Naive B cell (primary cell): Measurements from ENCODE around the gene GTPBP10. TPM values are rescaled to one million over a fixed set of nuclear protein-coding genes. Genes with fewer than 3 reads are reported as not detected.
A peak's percentile ranks its signal among the peaks of the same experiment; 100 is the strongest.

Experiments used
- ATAC-seq, 2 donors: fragments of 150-1000 bp; cut with Tn5 transposase; 2 replicates each; pipeline ENCODE4 v1.10.0; 2021; ENCODE audit warnings: low read depth in 2 of 2, mild to moderate bottlenecking in 2 of 2, moderate library complexity in 2 of 2
- DNase-seq: peaks from one replicate; pipeline ENCODE4 v3.0.0; 2022
- H3K27ac Mint-ChIP-seq, 6 donors: one replicate each; pipeline ENCODE4 v1.8.0; 2020 to 2022; ENCODE audit warnings: mild to moderate bottlenecking in 6 of 6, mixed read lengths in 6 of 6, moderate library complexity in 5 of 6, inconsistent platforms in 2 of 6
- H3K27me3 Mint-ChIP-seq, 3 donors: one replicate each; pipeline ENCODE4 v1.8.0; 2021 to 2022; ENCODE audit warnings: mixed read lengths in 3 of 3, mild to moderate bottlenecking in 1 of 3
- H3K36me3 Mint-ChIP-seq, 2 donors: one replicate each; pipeline ENCODE4 v1.8.0; 2020 to 2022; ENCODE audit warnings: mixed read lengths in 2 of 2, inconsistent platforms in 1 of 2, mild to moderate bottlenecking in 1 of 2
- H3K4me1 Mint-ChIP-seq, 3 donors: one replicate each; pipeline ENCODE4 v1.8.0; 2020 to 2022; ENCODE audit warnings: mixed read lengths in 3 of 3, inconsistent platforms in 1 of 3, mild to moderate bottlenecking in 1 of 3, moderate library complexity in 1 of 3
- H3K4me3 Mint-ChIP-seq, 8 donors: one replicate each; pipeline ENCODE4 v1.8.0; 2020 to 2022; ENCODE audit warnings: mild to moderate bottlenecking in 8 of 8, mixed read lengths in 8 of 8, moderate library complexity in 8 of 8, inconsistent platforms in 2 of 8
- H3K9me3 Mint-ChIP-seq, 7 donors: one replicate each; pipeline ENCODE4 v1.8.0; 2020 to 2022; ENCODE audit warnings: mixed read lengths in 7 of 7, mild to moderate bottlenecking in 5 of 7, inconsistent platforms in 2 of 7, moderate library complexity in 1 of 7
- polyA plus RNA-seq, 6 donors: library from polyadenylated mRNA; unstranded; fragments of 300-500 nt; fragmentation: Illumina TruSeq; gene quantifications; one replicate each; pipeline ENCODE4 v1.2.3, GENCODE V29; 2021; ENCODE audit warnings: low read depth in 6 of 6

Gene GTPBP10
- polyA plus RNA-seq, 6 donors from 2014 or later, result 33.2 to 53.2 (median 47.9) TPM

DNA sequence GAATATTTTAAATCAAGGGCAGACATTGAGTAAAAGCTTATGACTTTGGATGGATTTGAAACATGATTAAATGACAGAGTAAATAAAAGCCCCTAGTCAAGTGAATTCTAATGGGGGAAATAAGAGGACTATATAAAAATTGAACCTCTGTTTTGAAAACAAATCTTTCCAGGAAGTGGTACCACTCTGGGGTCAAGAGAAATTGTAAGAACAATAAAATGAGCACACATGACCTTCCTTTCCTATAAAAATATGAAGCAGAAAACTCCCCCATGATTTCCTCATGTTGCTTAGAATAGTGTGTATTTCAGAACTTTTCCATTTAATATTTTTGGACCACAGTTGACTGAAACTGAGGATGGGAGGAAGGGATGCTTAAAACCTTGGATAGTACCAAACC lies 44.4 kb downstream of the GTPBP10 start:
- peaks cover 2 to 27% (median 10%) of the 10 kb centered on the region in 7 donors for H3K9me3 Mint-ChIP-seq
- no peaks in the 10 kb centered on the region for H3K4me1 Mint-ChIP-seq
- H3K36me3 Mint-ChIP-seq, result peaks cover 10 to 15% of the 10 kb centered on the region in 2 donors
- ATAC-seq, result no peak
- H3K27me3 Mint-ChIP-seq, result no peaks in the 10 kb centered on the region
- no peak overlapping the region for H3K4me3 Mint-ChIP-seq
- DNase-seq, result no peak
- H3K27ac Mint-ChIP-seq, result no peak overlapping the region

DNA sequence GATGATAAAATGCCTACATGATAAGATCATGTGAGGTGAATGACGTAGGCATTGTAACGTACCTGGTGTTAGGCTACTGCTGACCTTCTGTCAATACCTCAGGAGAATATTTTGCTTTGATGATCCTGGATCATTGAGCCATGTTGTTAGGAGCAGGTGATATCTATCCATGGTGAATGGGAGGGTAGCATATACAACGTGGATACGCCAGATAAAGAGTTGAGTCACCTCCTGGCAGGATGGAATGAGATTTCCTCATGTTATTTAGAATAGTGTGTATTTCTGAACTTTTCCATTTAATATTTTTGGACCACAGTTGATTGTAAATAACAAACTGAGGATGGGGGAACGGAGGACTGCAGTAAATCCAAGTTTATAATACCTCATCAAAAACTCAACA lies 45.0 kb downstream of the GTPBP10 start:
- H3K4me1 Mint-ChIP-seq, result no peaks in the 10 kb centered on the region
- no peak for DNase-seq
- no peak for ATAC-seq
- H3K27ac Mint-ChIP-seq, result no peak overlapping the region
- H3K27me3 Mint-ChIP-seq, result no peaks in the 10 kb centered on the region
- no peak overlapping the region for H3K4me3 Mint-ChIP-seq
- H3K36me3 Mint-ChIP-seq, result peaks cover 5 to 15% of the 10 kb centered on the region in 2 donors
- peaks cover 2 to 32% (median 12%) of the 10 kb centered on the region in 7 donors for H3K9me3 Mint-ChIP-seq

DNA sequence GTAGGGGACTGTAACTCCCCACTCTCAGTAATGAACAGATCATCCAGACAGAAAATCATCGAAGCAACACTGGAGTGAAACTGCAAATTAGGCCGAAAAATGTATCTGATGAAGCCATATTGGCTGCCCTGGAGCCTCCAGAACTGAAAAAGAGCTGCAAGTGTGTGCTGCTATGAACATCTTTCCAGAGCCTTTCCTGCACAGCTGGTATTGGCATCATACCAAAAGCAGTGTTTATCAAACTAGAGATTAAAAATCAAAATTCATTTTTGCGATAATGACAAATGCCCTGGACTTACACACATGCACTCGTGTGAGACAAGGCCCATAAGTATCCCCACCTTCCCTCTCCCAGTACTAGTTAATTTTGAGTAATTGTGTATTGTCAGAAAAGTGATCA lies 49.9 kb downstream of the GTPBP10 start:
- Mint-ChIP-seq H3K27me3 (no peaks in the 10 kb centered on the region), H3K4me3 (no peak overlapping the region), H3K27ac (no peak overlapping the region), H3K36me3 (peaks cover 5 to 23% of the 10 kb centered on the region in 2 donors), H3K9me3 (peaks cover 9 to 59% (median 31%) of the 10 kb centered on the region in 7 donors), H3K4me1 (no peaks in the 10 kb centered on the region)
- DNase-seq (no peak), ATAC-seq (no peak)

DNA sequence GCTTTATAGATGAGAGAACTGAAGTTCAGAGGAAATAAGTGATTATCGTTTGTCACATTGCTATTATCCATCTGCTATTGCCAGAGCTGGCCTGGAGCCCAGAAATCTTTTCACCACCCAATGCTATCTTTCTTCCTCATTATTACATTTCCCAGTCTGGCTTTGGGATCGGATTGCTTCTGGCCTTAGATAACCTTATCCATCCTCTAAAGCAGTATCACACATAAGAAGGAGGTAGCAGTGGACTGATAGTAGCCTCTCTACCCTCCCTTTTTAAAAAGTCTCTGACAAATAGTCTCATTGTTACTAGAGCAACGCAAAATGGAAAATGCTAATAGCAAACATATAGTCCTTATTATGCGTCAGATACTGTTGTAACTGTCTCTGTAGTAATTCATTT lies 55.5 kb downstream of the GTPBP10 start:
- no peak for DNase-seq
- Mint-ChIP-seq H3K27me3 (no peaks in the 10 kb centered on the region), H3K27ac (peak overlapping the region in 3 of 6 donors; percentile 2 to 97 (median 86)), H3K4me3 (peak overlapping the region in 2 of 8 donors; percentile 88 to 95), H3K36me3 (peaks cover 5 to 7% of the 10 kb centered on the region in 2 donors), H3K4me1 (peaks cover 0 to 14% (median 12%) of the 10 kb centered on the region in 3 donors), H3K9me3 (peaks cover 7 to 27% (median 16%) of the 10 kb centered on the region in 7 donors)
- no peak for ATAC-seq

DNA sequence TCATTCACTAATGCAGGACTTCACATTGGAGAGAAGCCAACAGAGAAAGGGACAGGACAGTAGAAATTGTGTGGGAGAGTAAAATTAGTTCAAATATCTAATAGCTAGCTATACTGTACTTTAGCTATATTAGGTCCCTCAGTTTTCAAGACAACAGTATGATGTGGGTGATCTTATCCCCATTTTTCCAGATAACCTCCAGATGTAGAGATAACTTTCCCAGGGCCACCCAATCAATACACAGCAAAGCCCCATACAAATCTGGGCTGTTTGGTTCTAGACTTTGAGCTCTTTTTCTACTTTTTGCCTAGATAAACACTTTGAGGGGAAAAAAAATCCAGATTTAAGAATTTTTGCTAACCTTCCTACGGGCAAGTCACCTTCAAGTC lies 56.3 kb downstream of the GTPBP10 start:
- peak overlapping the region; percentile 88 to 97 (median 96) for H3K4me3 Mint-ChIP-seq
- H3K4me1 Mint-ChIP-seq, result peaks cover 0 to 14% (median 12%) of the 10 kb centered on the region in 3 donors
- peaks cover 5 to 7% of the 10 kb centered on the region in 2 donors for H3K36me3 Mint-ChIP-seq
- peak overlapping the region; percentile 97 to 99 (median 98) for H3K27ac Mint-ChIP-seq
- peaks cover 7 to 27% (median 16%) of the 10 kb centered on the region in 7 donors for H3K9me3 Mint-ChIP-seq
- DNase-seq (no peak), ATAC-seq (no peak)
- H3K27me3 Mint-ChIP-seq, result no peaks in the 10 kb centered on the region

DNA sequence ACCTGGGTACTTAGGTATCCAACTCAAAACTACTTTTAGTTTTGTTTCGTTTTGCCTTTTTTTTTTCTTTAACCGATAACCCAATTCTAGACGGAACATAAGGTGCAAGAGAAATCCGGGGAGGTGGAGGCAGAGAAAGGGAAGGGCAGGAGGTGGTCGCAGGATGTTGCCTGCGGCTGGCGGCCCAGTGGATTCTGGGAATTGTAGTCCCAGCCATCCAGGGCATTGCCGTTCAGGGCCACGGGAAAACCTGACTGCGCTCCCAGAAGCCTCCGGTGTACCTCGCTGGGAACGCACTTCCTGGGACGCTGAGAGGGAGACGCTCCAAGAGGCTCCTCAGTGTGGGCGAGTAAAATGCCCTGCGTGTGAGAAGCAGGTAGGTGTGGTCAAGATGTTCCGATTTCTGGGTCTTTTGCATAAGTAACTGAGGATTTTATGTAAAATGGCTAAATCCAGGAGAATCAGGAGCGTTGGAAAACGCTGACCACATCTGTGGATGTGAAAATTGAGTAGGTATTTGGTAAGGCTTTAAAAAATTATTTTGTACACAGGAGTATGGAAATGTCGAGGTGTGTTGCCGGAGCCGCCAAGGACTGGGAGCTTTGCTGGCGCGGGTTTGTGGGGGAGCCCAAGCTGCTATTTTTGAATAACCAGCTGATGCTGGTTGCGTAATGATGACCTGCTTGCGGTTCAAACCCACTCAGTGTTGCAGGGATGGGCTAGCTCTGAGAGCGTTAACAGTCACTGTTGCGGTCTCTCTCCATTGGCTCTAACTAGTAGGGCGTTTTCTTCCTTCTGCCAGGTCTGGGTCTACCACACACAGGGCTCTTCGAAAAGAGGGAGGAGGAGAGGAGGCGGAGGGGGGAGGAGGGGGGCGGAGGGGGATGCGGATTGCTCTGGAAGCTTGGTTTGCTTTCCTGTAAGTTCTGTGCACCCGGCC lies 56.9 kb downstream of the GTPBP10 start, which contains the start of gene CLDN12:
TSS of gene CLDN12 (plus strand) at position 288 of the 940 bp plus-strand sequence. CDS start 9,216 bp downstream, outside the sequence.
- no peaks in the 10 kb centered on the region for H3K27me3 Mint-ChIP-seq
- peaks cover 0 to 14% (median 12%) of the 10 kb centered on the region in 3 donors for H3K4me1 Mint-ChIP-seq
- H3K27ac Mint-ChIP-seq, result peak within 1 kb of the TSS; percentile 97 to 99 (median 98)
- peak; percentile 85 for DNase-seq
- peaks cover 4 to 22% (median 11%) of the 10 kb centered on the region in 7 donors for H3K9me3 Mint-ChIP-seq
- H3K36me3 Mint-ChIP-seq, result peaks cover under 1 to 2% of the 10 kb centered on the region in 2 donors
- H3K4me3 Mint-ChIP-seq, result peak within 1 kb of the TSS; percentile 88 to 97 (median 96)
- peak; percentile 94 to 97 for ATAC-seq

DNA sequence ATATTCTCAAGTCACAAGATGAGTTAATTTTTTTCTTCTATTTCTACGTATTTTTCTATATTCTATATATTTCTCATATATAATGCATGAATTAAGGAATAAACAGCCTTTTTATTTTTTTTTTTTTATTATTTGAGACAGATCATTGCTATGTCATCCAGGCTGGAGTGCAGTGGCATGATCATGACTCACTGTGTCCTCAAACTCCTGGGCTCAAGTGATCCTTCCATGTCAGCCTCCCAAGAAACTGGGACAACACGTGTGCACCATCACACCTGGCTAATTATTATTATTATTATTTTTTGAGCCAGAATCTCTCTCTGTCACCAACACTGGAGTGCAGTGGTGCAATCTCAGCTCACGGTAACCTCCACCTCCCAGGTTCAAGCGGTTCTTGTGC lies 58.3 kb downstream of the GTPBP10 start:
- no peak for ATAC-seq

DNA sequence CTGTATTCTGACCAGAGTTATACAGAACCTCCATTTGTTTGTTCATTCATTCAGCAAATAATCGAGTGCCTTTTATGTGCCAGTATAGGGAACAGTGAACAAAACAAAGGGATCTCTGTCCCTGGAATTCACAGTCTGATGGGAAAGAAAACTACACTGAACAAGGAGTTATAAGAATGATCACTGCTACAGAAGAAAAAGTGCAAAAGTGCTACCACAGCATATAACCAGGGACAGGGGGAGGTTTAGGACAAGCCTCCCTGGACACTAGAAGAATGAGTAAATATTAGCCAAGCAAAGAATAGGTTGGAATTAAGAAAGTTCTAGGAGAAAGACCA lies 60.9 kb downstream of the GTPBP10 start:
- DNase-seq (no peak), ATAC-seq (no peak)
- Mint-ChIP-seq H3K4me3 (no peak overlapping the region), H3K9me3 (no peaks in the 10 kb centered on the region), H3K27me3 (no peaks in the 10 kb centered on the region), H3K27ac (peak overlapping the region in 2 of 6 donors; percentile 0 to 4), H3K4me1 (peaks cover 0 to 14% (median 12%) of the 10 kb centered on the region in 3 donors), H3K36me3 (no peaks in the 10 kb centered on the region)

More for the DNA sequence above, 58.3 kb downstream of the GTPBP10 start:
- Mint-ChIP-seq H3K36me3 (no peaks in the 10 kb centered on the region), H3K4me3 (peak overlapping the region in 4 of 8 donors; percentile 88 to 97 (median 95)), H3K27me3 (no peaks in the 10 kb centered on the region), H3K27ac (peak overlapping the region in 3 of 6 donors; percentile 46 to 97 (median 66)), H3K9me3 (peaks cover 0 to 11% (median 0%) of the 10 kb centered on the region in 7 donors), H3K4me1 (peaks cover 0 to 14% (median 12%) of the 10 kb centered on the region in 3 donors)
- no peak for DNase-seq

DNA sequence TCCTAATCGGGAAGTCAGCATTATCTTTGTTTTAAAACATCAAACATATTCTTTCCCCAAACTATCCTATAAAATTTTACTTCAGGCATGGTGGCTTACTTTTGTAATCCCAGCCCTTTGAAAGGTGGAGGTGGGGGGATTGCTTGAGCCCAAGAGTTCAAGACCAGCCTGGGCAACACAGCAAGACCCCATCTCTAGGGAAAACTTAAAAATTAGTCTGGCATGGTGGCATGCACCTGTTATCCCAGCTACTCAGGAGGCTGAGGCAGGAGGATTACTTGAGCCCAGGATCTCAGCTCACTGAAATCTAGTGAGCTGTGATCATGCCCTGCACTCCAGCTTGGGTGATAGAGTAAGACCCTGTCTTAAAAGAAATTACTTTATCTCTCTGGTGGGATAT lies 61.6 kb downstream of the GTPBP10 start:
- no peak overlapping the region for H3K4me3 Mint-ChIP-seq
- no peak for DNase-seq
- peaks cover 0 to 9% (median 7%) of the 10 kb centered on the region in 3 donors for H3K4me1 Mint-ChIP-seq
- no peaks in the 10 kb centered on the region for H3K9me3 Mint-ChIP-seq
- ATAC-seq, result no peak
- H3K27ac Mint-ChIP-seq, result peak overlapping the region in 1 of 6 donors; percentile 47
- no peaks in the 10 kb centered on the region for H3K27me3 Mint-ChIP-seq
- H3K36me3 Mint-ChIP-seq, result no peaks in the 10 kb centered on the region

DNA sequence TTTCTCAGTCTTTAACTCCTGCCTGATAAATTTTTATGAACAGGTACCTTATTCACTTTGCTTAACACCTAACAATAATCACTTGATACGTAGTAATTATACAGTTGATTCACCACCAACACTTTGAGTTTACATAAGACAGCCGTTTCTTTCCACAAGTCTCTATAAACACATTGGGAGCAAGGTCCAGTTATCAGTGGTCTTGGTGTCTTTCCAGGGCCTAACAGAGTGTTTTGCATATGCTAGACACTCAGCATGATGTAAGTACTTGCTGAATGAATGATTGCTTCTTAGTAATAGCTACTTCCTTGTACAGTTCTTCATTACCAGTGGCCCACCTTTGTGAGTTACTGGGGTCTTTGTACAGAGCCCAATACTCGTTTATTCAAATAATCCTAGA lies 63.2 kb downstream of the GTPBP10 start:
- ATAC-seq, result no peak
- H3K4me1 Mint-ChIP-seq, result no peaks in the 10 kb centered on the region
- no peaks in the 10 kb centered on the region for H3K9me3 Mint-ChIP-seq
- H3K36me3 Mint-ChIP-seq, result no peaks in the 10 kb centered on the region
- no peak overlapping the region for H3K4me3 Mint-ChIP-seq
- DNase-seq, result no peak
- H3K27ac Mint-ChIP-seq, result no peak overlapping the region
- H3K27me3 Mint-ChIP-seq, result no peaks in the 10 kb centered on the region

DNA sequence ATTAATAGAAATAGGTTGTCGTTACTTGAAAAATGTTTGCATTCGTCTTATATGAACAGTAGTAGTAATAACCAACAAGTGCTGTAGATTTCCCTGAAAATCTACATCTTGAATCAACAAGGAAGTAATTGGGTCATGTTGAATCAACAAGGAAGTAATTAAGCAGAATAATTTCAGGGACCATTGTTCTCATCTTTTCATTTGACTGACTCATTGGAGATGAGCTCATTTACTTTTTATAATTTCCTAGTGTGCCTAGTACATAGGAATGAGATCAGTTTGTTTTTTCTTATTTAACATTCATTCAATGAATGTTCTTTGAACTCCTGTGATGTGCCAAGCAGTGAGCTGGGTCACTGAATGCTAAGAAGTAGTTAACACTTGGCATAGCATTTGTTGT lies 65.0 kb downstream of the GTPBP10 start:
- no peaks in the 10 kb centered on the region for H3K9me3 Mint-ChIP-seq
- ATAC-seq (no peak), DNase-seq (no peak)
- no peak overlapping the region for H3K27ac Mint-ChIP-seq
- no peaks in the 10 kb centered on the region for H3K4me1 Mint-ChIP-seq
- no peaks in the 10 kb centered on the region for H3K36me3 Mint-ChIP-seq
- H3K4me3 Mint-ChIP-seq, result no peak overlapping the region
- no peaks in the 10 kb centered on the region for H3K27me3 Mint-ChIP-seq

DNA sequence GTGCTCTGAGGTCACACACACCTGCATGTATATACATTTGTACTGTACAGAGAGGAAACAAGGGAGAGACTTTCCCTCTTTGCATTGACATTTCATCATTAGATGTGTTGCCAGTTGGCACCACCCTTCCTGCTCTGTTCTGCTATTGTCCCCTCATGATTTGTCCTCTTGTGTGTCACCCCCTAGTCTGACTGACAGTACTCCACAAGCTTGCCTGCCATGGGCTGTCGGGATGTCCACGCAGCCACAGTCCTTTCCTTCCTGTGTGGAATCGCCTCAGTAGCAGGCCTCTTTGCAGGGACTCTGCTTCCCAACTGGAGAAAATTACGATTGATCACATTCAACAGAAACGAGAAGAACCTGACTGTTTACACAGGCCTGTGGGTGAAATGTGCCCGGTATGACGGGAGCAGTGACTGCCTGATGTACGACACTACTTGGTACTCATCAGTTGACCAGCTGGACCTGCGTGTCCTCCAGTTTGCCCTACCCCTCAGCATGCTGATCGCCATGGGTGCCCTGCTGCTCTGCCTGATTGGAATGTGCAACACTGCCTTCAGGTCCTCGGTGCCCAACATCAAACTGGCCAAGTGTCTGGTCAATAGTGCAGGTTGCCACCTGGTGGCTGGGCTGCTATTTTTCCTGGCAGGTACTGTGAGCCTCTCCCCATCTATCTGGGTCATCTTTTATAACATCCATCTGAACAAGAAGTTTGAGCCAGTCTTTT lies 66.1 kb downstream of the GTPBP10 start:
- Mint-ChIP-seq H3K4me3 (no peak overlapping the region), H3K27me3 (no peaks in the 10 kb centered on the region), H3K36me3 (no peaks in the 10 kb centered on the region), H3K9me3 (no peaks in the 10 kb centered on the region), H3K27ac (peak overlapping the region in 1 of 6 donors; percentile 38), H3K4me1 (no peaks in the 10 kb centered on the region)
- ATAC-seq, result no peak
- DNase-seq, result peak; percentile 6

DNA sequence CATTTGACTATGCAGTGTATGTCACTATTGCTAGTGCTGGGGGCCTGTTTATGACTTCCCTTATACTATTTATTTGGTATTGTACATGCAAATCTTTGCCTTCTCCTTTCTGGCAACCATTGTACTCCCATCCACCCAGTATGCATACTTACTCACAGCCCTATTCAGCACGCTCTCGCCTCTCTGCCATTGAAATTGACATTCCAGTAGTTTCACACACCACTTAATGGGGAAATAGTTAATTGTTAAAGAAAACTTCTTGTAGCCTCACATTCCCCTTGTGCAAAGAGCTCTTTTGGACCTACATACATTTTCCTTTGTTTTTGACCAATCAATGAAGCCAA lies 66.6 kb downstream of the GTPBP10 start:
- DNase-seq (no peak), ATAC-seq (no peak)
- Mint-ChIP-seq H3K4me1 (no peaks in the 10 kb centered on the region), H3K27me3 (no peaks in the 10 kb centered on the region), H3K9me3 (no peaks in the 10 kb centered on the region), H3K27ac (peak overlapping the region in 1 of 6 donors; percentile 58), H3K4me3 (no peak overlapping the region), H3K36me3 (no peaks in the 10 kb centered on the region)
